Measurements from ENCODE around the gene LCNL1.

Gene LCNL1

GRCh38 chr9:136947028-136947891, 35.5 kb upstream of the LCNL1 start:
- DNase-seq (ENCODE audit: low spot score), result no peak

DNA sequence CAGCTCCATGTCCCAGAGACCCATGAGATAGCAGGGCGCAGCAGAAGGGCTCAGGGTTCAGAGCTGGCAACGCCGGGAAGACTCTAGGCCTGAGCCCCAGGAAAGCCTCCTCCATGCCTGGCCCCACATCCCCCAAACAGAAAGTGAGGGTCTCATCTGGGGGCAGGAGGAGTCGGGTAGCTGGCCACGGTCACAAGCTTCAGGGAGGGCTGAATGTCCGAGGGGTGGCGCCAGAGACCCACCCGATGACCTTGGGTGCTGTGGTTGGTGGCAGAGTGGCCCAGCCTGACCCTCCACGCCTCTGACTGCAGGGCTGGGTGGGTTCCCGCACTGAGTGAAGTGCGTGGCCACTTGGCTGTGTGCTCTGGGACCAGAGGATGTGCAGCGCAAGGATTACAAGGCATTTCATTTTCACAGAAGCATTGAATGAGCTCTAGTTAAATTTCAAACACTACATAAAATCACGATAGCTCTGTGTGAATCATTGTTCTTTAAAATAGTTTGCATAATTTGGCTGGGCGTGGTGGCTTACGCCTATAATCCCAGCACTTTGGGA, 34.8 kb upstream of the LCNL1 start:
- DNase-seq (ENCODE audit: low spot score), result peak; percentile 94

GRCh38 chr9:136949239-136949816, 33.5 kb upstream of the LCNL1 start:
- DNase-seq (ENCODE audit: low spot score), result no peak

GRCh38 chr9:136949817-136950655, 32.8 kb upstream of the LCNL1 start:
- peak; percentile 100 for DNase-seq (ENCODE audit: low spot score)

DNA sequence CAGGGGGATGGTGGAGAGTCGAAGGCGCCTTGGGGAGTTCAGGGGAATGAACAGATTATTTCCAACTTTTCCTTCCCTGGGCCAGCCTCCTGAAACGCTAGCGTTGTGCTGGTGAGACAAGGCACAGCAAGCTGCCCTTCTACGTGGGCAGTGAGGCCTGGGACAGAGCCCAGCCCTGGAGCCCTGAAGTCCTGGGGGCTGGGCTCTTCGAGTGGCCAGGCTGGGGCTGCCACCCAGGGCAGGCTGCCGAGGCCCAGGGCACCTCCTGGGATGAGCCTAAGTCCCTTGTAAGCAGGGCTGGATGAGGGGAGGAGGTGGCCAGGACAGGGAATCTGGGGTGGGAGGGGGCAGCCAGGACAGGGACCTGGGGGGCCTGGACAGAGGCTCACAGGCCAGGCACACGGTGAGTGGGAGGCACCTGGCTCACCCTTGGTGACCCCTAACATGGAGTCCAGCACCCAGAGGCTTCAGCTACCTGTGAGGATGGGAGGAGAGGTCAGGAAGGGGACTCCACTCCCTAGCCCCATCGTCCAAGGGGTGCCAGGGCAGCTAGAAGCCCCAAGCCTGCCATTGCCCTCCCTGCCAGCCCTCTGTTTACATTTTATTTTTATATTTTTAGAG, 32.0 kb upstream of the LCNL1 start:
- DNase-seq (ENCODE audit: low spot score), result no peak

DNA sequence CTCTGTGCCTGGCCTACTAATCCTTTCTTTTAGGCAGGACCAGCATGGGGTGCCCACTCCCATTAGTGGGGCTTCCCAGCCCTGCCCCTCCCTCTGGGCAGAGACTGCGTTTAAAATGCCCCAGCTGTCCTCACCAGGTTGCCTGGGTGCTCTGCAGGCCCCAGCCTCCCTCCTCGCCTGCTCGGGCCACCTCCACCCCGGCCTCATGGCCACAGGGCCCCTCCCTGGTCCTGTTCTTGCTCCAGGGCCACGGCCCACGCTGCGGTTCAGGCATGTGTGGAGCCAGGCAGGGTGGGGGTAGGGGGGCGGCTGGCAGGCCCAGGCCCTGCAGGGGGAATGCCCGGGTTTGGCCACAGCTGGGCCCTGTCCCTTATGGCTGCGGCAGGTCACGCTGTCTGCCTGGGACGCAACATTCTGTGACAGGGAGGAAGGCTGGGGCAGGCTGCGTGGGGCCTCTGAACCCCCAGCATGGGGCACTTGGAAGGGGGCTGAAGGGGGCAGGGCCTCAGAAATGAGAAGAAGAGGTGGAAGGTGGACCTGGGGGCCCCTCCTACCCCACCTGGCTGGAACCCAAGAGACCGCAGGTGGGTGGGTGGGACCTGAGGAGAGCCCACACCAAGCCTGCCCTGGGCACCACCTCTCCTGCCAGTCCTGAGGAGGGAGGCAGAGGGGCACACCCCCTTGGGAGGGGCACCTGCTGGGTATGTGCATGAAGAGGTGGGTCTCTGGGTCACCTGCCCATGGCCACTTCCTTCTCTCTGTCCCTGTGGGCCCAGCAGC, 31.1 kb upstream of the LCNL1 start, which contains the start of gene LCN12:
Gene LCN12, plus strand, starts transcription at position 733 of the 780 bp plus-strand sequence. CDS start 55 bp downstream, outside the sequence.
- DNase-seq (ENCODE audit: low spot score), result no peak

GRCh38 chr9:136952321-136952850, 30.4 kb upstream of the LCNL1 start:
- DNase-seq (ENCODE audit: low spot score), result no peak

DNA sequence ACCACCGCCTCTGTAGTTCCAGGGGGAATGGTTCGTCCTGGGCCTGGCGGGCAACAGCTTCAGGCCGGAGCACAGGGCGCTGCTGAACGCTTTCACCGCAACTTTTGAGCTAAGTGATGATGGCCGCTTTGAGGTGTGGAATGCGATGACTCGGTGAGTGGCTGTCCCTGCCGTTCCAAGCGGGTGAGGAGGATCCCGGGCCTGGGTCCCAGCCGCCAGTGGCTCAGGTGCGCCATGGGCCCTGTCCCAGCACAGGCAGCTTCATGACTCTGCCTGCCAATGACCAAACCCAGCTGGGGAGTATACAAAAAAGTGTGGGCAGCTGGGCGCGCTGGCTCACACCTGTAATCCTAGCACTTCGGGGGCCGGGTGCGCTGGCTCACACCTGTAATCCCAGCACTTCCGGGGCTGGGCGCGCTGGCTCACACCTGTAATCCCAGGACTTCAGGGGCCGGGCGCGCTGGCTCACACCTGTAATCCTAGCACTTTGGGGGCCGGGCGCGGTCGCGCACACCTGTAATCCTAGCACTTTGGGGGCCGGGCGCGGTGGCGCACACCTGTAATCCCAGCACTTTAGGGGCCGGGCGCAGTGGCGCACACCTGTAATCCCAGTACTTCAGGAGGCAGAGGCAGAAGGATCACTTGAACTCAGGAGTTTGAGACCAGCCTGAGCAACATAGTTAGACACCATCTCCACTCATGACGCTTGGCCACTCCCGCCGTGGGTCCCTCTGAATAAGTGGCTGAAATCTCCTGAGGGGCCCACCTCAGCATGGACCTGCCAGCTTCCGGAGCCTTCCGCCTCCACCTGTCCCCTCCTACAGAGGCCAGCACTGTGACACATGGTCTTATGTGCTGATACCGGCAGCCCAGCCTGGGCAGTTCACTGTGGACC, 29.7 kb upstream of the LCNL1 start:
- no peak for DNase-seq (ENCODE audit: low spot score)

DNA sequence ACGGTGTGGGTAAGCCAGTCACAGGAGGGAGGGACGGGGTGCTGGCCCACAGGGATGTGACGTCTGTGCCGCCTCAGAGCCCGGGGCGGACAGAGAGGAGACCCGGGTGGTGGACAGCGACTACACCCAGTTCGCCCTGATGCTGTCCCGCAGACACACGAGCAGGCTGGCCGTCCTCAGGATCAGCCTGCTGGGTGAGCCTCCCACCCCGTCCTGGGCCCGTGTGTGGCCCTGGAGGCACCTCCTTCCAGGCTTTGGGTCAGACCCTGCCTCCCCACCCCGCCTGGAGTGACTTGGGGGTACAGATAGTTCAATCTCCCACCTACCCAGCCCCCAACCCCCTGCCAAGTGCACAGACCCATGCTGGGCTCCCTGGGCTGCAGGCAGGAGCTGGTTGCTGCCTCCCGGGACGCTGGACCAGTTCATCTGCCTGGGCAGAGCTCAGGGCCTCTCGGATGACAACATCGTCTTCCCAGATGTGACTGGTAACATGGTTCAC, 29.0 kb upstream of the LCNL1 start:
- DNase-seq (ENCODE audit: low spot score), result no peak

DNA sequence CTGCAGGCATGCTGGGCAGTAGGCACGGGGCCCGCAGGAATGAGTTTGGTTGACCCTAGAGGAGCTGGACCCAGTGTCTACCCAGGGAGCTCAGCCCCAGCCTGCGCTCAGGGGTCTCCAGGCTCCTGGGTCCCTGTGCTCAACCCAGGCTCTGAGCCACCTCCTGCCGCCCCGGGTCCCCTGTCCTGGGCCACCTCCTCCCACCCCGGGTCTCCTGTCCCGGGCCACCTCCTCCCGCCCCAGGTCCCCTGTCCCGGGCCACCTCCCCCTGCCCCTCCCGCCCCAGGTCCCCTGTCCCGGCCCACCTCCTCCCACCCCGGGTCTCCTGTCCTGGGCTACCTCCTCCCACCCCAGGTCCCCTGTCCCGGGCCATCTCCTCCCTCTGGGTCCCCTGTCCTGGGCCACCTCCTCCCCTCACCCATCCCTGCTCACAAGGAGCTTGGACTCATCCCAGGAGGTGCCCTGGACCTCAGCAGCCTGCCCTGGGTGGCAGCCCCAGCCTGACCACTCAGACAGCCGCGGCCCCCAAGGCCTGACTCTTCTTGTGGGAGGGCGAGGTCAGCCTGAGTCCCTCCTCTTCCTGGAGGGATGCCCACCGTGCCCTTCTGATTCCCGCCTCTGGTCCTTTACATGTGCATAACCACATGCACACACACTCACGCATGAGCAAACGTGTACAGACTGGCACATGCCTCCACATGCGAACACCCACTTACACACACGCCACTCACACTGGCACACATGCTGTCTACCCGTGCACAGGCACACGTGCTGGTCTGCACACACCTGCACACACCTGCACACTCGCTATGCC, 28.3 kb upstream of the LCNL1 start:
- DNase-seq (ENCODE audit: low spot score), result no peak

- no peak for DNase-seq (ENCODE audit: low spot score)
Measured at GRCh38 chr9:136955202-136955942, 27.4 kb upstream of the LCNL1 start.

GRCh38 chr9:136955943-136956335, 26.9 kb upstream of the LCNL1 start:
- no peak for DNase-seq (ENCODE audit: low spot score)

GRCh38 chr9:136956604-136957003, 26.2 kb upstream of the LCNL1 start:
- DNase-seq (ENCODE audit: low spot score), result no peak

DNA sequence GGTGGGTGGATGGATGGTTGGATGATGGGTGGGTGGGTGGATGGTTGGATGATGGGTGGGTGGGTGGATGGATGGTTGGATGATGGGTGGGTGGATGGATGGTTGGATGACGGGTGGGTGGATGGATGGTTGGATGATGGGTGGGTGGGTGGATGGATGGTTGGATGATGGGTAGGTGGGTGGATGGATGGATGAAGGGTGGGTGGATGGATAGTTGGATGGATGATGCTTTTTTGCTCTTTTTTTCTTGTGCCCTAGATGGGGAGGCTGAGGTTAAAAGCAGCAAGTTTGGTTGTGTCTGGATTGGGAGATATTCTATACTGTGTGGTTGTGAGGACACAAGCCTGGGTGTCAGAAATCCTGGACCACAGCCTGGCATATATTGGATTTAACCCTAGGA, 25.3 kb upstream of the LCNL1 start:
- no peak for DNase-seq (ENCODE audit: low spot score)

DNA sequence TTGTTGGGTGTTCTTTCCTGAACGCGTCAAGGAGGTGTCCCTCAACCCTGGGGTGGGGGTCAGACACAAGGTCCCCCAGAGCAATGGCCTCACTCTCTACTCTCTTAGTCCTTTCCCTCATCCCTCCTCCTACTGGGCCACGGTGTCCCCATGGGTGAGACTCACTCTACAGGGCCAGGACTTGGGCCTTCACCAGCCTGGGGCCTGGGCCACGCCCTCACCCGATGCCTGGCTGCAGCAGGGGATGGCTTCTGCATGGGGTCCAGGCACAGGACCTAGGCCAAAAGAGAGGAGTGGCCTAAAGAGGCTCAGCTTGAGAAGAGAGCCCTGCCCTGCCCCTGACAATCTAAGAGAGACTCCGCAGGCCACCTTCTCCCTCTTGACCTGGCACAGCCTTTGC, 24.9 kb upstream of the LCNL1 start:
- no peak for DNase-seq (ENCODE audit: low spot score)

- no peak for DNase-seq (ENCODE audit: low spot score)
Measured at GRCh38 chr9:136958473-136958872, 24.3 kb upstream of the LCNL1 start.

DNA sequence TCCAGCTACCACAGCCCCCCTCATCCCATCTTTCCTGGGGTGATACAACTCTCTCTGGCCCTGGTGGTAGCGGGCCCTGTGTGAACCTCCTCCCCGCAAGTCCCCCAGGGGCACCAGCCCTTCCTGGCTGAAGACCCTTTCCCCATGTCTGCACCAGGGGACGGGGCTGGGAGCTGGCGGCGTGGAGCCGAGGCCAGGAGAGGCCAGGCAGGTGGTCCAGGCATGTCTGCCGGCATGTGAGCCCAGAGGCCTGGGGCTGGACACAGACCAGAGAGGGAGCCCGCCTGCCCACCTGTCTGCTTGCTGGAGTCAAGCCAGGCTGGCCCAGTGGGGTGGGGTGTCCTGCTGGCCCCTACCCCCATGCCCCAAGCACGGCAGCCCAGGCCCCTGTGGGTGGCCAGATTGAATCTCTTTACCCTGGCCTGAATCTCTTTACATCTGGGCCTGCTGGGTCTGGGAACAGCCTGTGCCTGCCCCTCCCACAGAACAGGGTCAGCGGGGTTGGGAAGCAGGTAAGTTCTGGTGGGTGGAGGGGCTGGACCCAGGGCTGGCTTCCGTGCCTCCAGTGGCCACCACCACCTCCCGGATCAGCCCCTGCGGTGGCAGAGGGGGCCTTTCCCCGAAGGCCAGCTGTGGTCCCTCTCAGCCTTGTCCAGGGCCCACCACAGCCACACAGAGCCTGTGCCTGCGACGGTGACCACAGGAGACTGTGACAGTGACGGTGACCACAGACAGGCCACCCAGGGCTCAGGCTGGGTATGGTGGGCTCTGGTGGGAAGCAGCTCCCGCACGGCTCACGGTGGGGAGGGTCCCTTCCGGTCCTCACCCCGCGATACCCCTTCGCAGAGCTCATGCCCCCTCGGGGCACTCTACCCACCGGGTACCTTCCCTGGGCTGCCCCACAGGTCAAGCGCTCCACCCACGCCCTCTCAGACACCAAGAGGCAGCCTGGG, 23.6 kb upstream of the LCNL1 start:
- DNase-seq (ENCODE audit: low spot score), result no peak

Measured in HuH-7 (cell line).